GM23338 (cell line): ENCODE data around the gene RARG.

Experiments
- CREB1 ChIP-seq: fragments of 250-450 bp; sonication (Bioruptor Pico); IDR thresholded peaks from 2 replicates; pipeline ENCODE4 v1.5.0; 2020; ENCODE audit warnings: low read depth, mild to moderate bottlenecking, moderate library complexity
- CTCF ChIP-seq, 2 experiments: fragments of 200-600 bp in 1 of 2; sonication (generic) in 1 of 2; conservative IDR thresholded peaks; 2 replicates each; pipeline versions ENCODE4 v1.5.1 to v1.6.1; 2016 to 2017; ENCODE audit warnings: antibody characterized with exemption in 2 of 2, low read depth in 2 of 2, mild to moderate bottlenecking in 2 of 2, moderate library complexity in 1 of 2
- EZH2 ChIP-seq: fragments of 200-600 bp; sonication (generic); IDR thresholded peaks from one replicate; pipeline ENCODE4 v1.8.0; 2017; ENCODE audit warnings: antibody characterized with exemption, mild to moderate bottlenecking, low read depth; ENCODE audit not compliant: unreplicated experiment
- EZH2phosphoT487 ChIP-seq: fragments of 200-600 bp; sonication (generic); IDR thresholded peaks from one replicate; pipeline ENCODE4 v1.8.1; 2018; ENCODE audit warnings: antibody characterized with exemption; ENCODE audit not compliant: unreplicated experiment
- POLR2AphosphoS5 ChIP-seq: IDR thresholded peaks from 2 replicates; pipeline ENCODE4 v1.6.1; 2016; ENCODE audit warnings: antibody characterized with exemption, low read depth
- REST ChIP-seq: IDR thresholded peaks from one replicate; pipeline ENCODE4 v1.6.1; 2018; ENCODE audit warnings: antibody characterized with exemption; ENCODE audit not compliant: unreplicated experiment
- ZNF114 ChIP-seq: fragments of 250-450 bp; sonication (Bioruptor Pico); IDR thresholded peaks from 2 replicates; pipeline ENCODE4 v1.5.0; 2020; ENCODE audit warnings: mild to moderate bottlenecking, moderate library complexity
- ZNF331 ChIP-seq: fragments of 250-450 bp; sonication (Bioruptor Pico); IDR thresholded peaks from 2 replicates; pipeline ENCODE4 v1.5.0; 2020; ENCODE audit warnings: low read depth, mild to moderate bottlenecking, moderate library complexity
- ZNF462 ChIP-seq: fragments of 250-450 bp; sonication (Bioruptor Pico); IDR thresholded peaks from 2 replicates; pipeline ENCODE4 v1.5.0; 2020; ENCODE audit warnings: mild to moderate bottlenecking, moderate library complexity

DNA sequence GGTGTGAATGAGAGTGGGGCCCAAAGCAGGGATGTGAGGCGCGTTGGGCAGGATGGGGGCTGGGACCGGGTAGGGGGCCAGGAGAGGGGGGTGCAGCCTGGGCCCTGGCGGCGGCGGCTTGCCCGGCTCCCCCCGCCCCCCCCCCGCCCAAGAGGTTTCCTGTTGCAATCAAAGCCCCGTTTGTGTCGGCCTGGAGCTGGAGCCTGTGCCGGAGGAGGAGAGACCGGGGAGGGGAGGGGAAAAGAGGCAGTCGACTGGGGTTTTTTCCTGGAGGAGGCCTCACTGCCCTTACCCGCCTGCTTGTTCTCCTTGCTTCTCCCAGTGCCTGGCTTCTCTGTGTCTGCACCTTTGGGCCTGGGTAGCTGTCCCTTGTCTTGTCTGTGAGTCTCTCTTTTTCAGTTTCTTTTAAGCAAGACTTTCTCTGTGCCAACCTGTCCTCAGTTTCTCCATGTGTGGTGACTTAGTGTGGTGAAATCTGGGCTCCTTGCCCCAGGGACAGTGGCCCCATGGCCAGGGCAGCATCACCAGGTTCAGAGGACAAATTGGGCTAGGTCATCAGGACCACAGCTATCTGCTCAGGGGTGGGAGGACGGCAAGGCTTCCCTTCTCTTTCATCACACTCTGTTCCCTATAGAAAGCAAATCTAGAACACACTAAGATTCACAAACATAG lies 8.5 kb downstream of the RARG start:
- TF ChIP-seq ZNF462 (CRISPR knock-in tag) (no peak), EZH2 (no peak), CTCF (conservative IDR thresholded peaks at IDR 0.05; ENCODE audit: low read depth in 2 of 2) (no peak), CREB1 (CRISPR knock-in tag) (no peak), EZH2phosphoT487 (no peak), ZNF331 (CRISPR knock-in tag) (no peak), POLR2AphosphoS5 (no peak), REST (no peak), ZNF114 (CRISPR knock-in tag) (no peak)
